Sigmoid colon (tissue), 7 donors: ENCODE measurements around the gene GUCY2F. TPM values are rescaled to one million over a fixed set of nuclear protein-coding genes. Genes with fewer than 3 reads are reported as not detected.
A peak's percentile ranks its signal among the peaks of the same experiment; 100 is the strongest.

ENCODE experiments used
- DNase-seq: peaks from one replicate; pipeline ENCODE4 v3.0.0-alpha.2; 2019
- H3K27ac ChIP-seq, 4 donors: fragments of 200-600 bp; sonication (generic); one replicate each; pipeline ENCODE4 v1.5.1; 2016 to 2019; ENCODE audit warnings: mild to moderate bottlenecking in 1 of 4
- H3K27me3 ChIP-seq, 3 donors: fragments of 200-600 bp; sonication (generic); one replicate each; pipeline ENCODE4 v1.5.1; 2019; ENCODE audit warnings: mild to moderate bottlenecking in 1 of 3
- H3K36me3 ChIP-seq, 4 donors: fragments of 200-600 bp; sonication (generic); one replicate each; pipeline ENCODE4 v1.5.1; 2016 to 2019
- H3K4me1 ChIP-seq, 4 donors: fragments of 200-600 bp; sonication (generic); one replicate each; pipeline ENCODE4 v1.5.1; 2017 to 2019
- H3K4me3 ChIP-seq, 4 donors: fragments of 200-600 bp; sonication (generic); one replicate each; pipeline ENCODE4 v1.5.1; 2017 to 2019; ENCODE audit warnings: mild to moderate bottlenecking in 2 of 4, moderate library complexity in 1 of 4
- H3K9me3 ChIP-seq, 4 donors: fragments of 200-600 bp in 3 of 4; sonication (generic) in 3 of 4; one replicate each; pipeline versions ENCODE4 v1.5.1 to v1.6.1; 2013 to 2019
- EP300 ChIP-seq, 4 donors: sonication (generic); formaldehyde crosslinking; IDR thresholded peaks; one replicate each; pipeline ENCODE4 v1.6.1; 2017; ENCODE audit warnings: antibody characterized with exemption in 4 of 4
- POLR2A ChIP-seq, 2 donors: fragments of 450-650 bp; IDR thresholded peaks; one replicate each; pipeline ENCODE4 v1.6.1; 2016; ENCODE audit warnings: antibody characterized with exemption in 2 of 2, mild to moderate bottlenecking in 2 of 2, moderate library complexity in 2 of 2
- POLR2AphosphoS5 ChIP-seq, 4 donors: sonication (generic); formaldehyde crosslinking; IDR thresholded peaks; one replicate each; pipeline ENCODE4 v1.6.1; 2017; ENCODE audit warnings: antibody characterized with exemption in 4 of 4
- WGBS, 2 donors: extraction: QIAGEN DNeasy Blood & Tissue Kit; methylation state at CpG; one replicate each; pipeline ENCODE4 v1.1.7; 2013; 5-methylcytosine and 5-hydroxymethylcytosine counted together
- intact Hi-C: fragments of 100-400 bp; cut with DNase I; formaldehyde crosslinking; loops from one replicate; pipeline ENCODE4 v1.15.1; 2023
- polyA plus RNA-seq, 3 donors: library from polyadenylated mRNA; stranded (reverse); fragments of 200-250 nt; gene quantifications; one replicate each; pipeline ENCODE4 v1.2.3, GENCODE V29; 2013
- total RNA-seq, 4 donors: library from RNA; depleted of rRNA; stranded (reverse); fragments of >200 nt; gene quantifications; one replicate each; pipeline ENCODE4 v1.1.0, GENCODE V29; 2016
- TF ChIP-seq, protein P1 (sequence below), 4 experiments: fragments of 450-650 bp in 3 of 4; fragments of 200-600 bp in 1 of 4; IDR thresholded peaks; one replicate each; pipeline ENCODE4 v1.5.1; 2016 to 2019; ENCODE audit warnings: antibody characterized with exemption in 4 of 4, mild to moderate bottlenecking in 3 of 4, moderate library complexity in 2 of 4
- donor health status: healthy with polysubstance abuse.
- donor health status: Bipolar disorder and iron deficiency.
- donor health status: healthy.

The GUCY2F gene
- total and polyA plus RNA-seq, 7 donors, result 0.28 TPM; not detected in 6

DNA sequence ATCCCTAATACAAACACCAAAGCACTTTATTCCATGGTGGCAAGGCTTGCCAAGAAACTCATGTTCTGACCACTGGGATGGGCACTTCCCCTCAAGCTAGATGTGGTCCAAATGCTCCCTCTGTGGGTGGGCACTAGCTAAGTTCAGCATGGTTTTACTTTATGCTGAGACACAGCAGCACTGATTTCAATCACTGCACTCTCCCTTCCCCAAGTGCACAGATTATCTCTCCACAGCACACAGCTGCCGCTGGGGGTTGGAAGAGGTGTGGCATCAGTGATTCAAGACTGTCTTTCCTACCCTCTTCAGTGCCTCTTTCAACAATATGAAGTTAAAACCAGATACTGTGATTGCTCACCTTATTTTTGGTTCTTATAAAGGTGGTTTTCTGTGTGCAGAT is 16.5 kb upstream of the GUCY2F start:
- Histone ChIP-seq H3K36me3 (no peaks in the 10 kb centered on the region), H3K27ac (no peak overlapping the region), H3K27me3 (no peaks in the 10 kb centered on the region), H3K4me3 (no peak overlapping the region), H3K4me1 (no peaks in the 10 kb centered on the region), H3K9me3 (no peaks in the 10 kb centered on the region)
- intact Hi-C loops, result no loop called here
- DNase-seq, result no peak
- TF ChIP-seq EP300 (IDR thresholded peaks at IDR 0.05) (no peak), POLR2A (IDR thresholded peaks at IDR 0.05) (no peak), POLR2AphosphoS5 (IDR thresholded peaks at IDR 0.05) (no peak)
- TF ChIP-seq, protein P1, sequence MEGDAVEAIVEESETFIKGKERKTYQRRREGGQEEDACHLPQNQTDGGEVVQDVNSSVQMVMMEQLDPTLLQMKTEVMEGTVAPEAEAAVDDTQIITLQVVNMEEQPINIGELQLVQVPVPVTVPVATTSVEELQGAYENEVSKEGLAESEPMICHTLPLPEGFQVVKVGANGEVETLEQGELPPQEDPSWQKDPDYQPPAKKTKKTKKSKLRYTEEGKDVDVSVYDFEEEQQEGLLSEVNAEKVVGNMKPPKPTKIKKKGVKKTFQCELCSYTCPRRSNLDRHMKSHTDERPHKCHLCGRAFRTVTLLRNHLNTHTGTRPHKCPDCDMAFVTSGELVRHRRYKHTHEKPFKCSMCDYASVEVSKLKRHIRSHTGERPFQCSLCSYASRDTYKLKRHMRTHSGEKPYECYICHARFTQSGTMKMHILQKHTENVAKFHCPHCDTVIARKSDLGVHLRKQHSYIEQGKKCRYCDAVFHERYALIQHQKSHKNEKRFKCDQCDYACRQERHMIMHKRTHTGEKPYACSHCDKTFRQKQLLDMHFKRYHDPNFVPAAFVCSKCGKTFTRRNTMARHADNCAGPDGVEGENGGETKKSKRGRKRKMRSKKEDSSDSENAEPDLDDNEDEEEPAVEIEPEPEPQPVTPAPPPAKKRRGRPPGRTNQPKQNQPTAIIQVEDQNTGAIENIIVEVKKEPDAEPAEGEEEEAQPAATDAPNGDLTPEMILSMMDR (IDR thresholded peaks at IDR 0.05), result no peak
- WGBS, 2 donors, result 65 to 75% methylated on average over 1 of the region's 1 CpG

DNA sequence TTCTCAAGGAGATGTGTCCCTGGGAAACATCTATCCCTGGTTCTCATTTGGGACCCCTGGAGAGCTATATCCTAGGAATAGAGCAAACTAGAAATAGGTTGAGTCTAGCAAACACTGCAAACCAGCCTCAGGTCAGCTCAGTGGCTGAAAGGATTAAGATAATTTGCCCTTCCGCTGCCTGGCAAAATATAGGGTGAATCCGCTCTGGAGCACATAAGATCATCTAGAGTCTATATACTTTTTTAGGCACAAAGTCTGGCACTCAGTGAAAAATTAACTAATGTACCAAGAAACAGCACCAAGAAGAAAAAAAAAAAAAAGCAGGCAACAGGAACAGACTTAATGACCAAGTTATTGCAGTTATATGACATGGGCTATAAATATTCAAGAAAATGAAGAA is 7.3 kb upstream of the GUCY2F start:
- Histone ChIP-seq H3K4me1 (no peaks in the 10 kb centered on the region), H3K27ac (no peak overlapping the region), H3K4me3 (no peak overlapping the region), H3K36me3 (no peaks in the 10 kb centered on the region), H3K27me3 (no peaks in the 10 kb centered on the region), H3K9me3 (no peaks in the 10 kb centered on the region)
- intact Hi-C loops, result loop anchor here (5.0 to 10.0 kb wide), 3 partner anchors 143 to 396 kb away; no protein-coding TSS in a partner anchor
- DNase-seq, result no peak
- TF ChIP-seq POLR2A (IDR thresholded peaks at IDR 0.05) (no peak), POLR2AphosphoS5 (IDR thresholded peaks at IDR 0.05) (no peak), EP300 (IDR thresholded peaks at IDR 0.05) (no peak)
- TF ChIP-seq, protein P1 (IDR thresholded peaks at IDR 0.05), result no peak
- 50 to 65% methylated on average over 2 of the region's 2 CpGs for WGBS, 2 donors

DNA sequence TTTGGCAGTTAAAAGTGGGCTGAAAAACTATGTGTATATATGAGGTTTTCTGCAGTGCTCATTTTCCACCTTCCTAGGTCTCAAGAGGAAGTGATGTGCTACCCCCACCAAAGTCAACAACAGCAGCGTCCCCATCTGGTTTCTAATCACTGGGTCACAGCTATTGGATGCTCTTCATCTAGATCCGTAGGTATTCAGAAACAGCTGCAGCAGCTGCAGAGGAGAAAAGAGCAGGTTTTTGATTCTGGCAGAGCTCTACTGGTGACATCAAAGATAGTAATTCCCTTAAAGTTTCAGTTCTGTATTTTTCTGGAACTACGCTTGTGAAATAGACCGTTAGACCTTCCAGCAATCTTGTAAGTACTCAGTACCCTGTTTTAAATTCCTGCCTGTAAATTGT is 5.8 kb upstream of the GUCY2F start:
- TF ChIP-seq POLR2AphosphoS5 (IDR thresholded peaks at IDR 0.05) (no peak), POLR2A (IDR thresholded peaks at IDR 0.05) (no peak), EP300 (IDR thresholded peaks at IDR 0.05) (no peak)
- TF ChIP-seq, protein P1 (IDR thresholded peaks at IDR 0.05), result no peak
- no peaks in the 10 kb centered on the region for H3K4me1 ChIP-seq
- H3K36me3 ChIP-seq, result no peaks in the 10 kb centered on the region
- H3K27me3 ChIP-seq, result no peaks in the 10 kb centered on the region
- intact Hi-C loops, result loop anchor here (5.0 to 10.0 kb wide), 3 partner anchors 145 to 397 kb away; no protein-coding TSS in a partner anchor
- no peak overlapping the region for H3K4me3 ChIP-seq
- no peaks in the 10 kb centered on the region for H3K9me3 ChIP-seq
- 25 to 26% methylated on average over 4 of the region's 4 CpGs for WGBS, 2 donors
- H3K27ac ChIP-seq, result no peak overlapping the region
- DNase-seq, result no peak

DNA sequence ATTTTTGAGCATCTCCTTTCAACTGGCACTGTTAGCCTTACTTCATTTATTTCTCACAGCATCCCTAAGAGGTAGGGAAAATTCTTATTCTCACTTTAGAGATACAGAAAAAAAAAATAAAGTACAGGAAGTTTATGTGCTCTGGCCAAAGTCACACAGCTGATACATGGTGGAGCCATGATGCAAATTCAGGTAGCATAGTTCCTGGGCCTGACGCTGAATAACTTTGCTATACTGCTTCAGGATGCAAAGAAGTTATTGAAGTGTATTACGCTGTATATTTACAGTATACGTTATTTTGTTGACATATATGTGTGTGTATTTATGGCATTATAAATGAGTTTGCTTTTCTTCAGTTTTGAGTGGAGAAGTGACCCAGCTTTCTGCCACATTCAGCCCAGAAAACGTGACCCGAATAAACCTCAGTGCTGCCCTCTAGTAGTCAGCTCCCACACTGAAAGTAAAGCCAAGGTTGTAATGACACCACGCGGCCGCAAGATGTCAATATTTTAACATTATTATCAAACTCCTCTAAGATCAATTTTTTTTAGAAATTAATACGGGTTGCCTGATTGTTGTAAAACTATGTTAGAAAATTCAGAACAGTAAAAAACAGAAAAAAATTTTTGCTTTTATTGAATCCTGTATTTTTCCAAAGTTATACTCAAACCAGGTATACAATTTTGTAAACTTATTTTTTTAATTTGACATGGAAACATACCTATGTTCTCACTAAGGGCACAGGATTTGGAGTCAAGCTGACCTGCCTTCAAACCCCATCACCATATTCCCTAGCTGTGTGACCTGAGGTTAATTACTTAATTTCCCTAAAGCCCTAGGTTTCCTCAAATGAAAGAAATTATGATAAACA is 3.8 kb upstream of the GUCY2F start:
- peak; percentile 75 for DNase-seq
- H3K4me3 ChIP-seq, result no peak overlapping the region
- H3K4me1 ChIP-seq, result no peaks in the 10 kb centered on the region
- 10% methylated on average over 9 of the region's 9 CpGs for WGBS, 2 donors
- intact Hi-C loops, result loop anchor here (5.0 to 10.0 kb wide), 3 partner anchors 147 to 399 kb away; no protein-coding TSS in a partner anchor
- no peaks in the 10 kb centered on the region for H3K27me3 ChIP-seq
- H3K9me3 ChIP-seq, result no peaks in the 10 kb centered on the region
- no peak overlapping the region for H3K27ac ChIP-seq
- no peak for TF ChIP-seq EP300 (IDR thresholded peaks at IDR 0.05)
- TF ChIP-seq, protein P1 (IDR thresholded peaks at IDR 0.05), result peak; percentile 70 to 79 (median 76)
- H3K36me3 ChIP-seq, result no peaks in the 10 kb centered on the region
